Cardiac septum (tissue), 1 donor: ENCODE results near the gene HOGA1. TPM values are rescaled to one million over a fixed set of nuclear protein-coding genes. Genes with fewer than 3 reads are reported as not detected.

Experiments
- DNase-seq: peaks from one replicate; pipeline ENCODE4 v3.0.0-alpha.2; 2020; ENCODE audit warnings: low spot score
- intact Hi-C: fragments of 100-400 bp; cut with DNase I; formaldehyde crosslinking; loops from one replicate; pipeline ENCODE4 v1.14.0; 2022
- long read RNA-seq: library from polyadenylated mRNA; unstranded; transcript quantifications from one replicate; pipeline ENCODE4 v2.0.0, GENCODE V29; 2021
- total RNA-seq: library from RNA; stranded (reverse); fragmentation: NEBNext Ultra II Directional; extraction: Animal tissue kit (Norgen Biotek cat#: 25700); gene quantifications from one replicate; pipeline ENCODE4 v1.2.1, GENCODE V29; 2021
- donor health status: DM: no; HTN: no; CAD: no.

The HOGA1 gene
- total RNA-seq: 20.4 TPM
- long read RNA-seq, transcript HOGA1-203 (3 exons, 1,999 nt): minor isoform, 9 of 36 reads
- long read RNA-seq, transcript HOGA1-202 (7 exons, 2,488 nt): major isoform, 14 of 36 reads
- long read RNA-seq, partial matches to known transcripts: 7 of 36 reads
- long read RNA-seq, other reads (novel, unspliced or antisense): 6 of 36 reads

DNA sequence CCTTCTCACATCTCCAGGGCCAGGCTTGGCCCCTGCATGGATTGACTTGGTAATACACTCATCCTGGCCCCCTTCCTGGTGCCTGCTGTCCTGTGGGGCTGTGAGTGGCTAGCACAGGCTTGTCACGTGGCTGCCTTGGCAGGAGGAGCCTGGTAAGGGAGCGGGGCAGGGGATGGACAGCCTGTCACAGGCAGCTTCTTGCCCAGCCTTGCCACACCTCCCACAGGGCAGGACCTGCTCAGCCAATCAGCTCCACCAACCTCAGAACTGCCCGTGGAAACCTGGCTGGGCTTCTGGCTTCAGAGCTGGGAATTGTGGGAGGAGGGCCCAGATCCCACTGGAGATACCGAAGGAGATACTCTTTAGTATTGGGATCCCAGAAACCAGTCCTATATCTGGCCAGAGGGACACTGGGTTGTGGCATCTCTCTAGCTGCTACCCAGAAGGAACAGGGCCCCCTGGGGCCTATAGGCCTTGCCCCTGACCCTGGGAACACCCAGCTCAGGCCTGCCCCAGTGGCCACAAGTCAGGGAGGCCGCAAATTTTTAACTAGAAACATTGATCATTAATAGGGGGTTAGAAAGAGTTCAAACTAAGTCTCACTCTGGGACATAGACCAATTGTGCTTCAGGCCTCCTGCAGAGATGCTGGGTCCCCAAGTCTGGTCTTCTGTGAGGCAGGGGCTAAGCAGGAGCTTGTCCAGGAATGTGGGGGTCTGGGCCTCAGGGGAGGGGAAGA, at the start of gene HOGA1:
TSS of gene HOGA1 (plus strand) at position 330 of the 738 bp plus-strand sequence. CDS start at position 645, 315 bp downstream.
- intact Hi-C loops: no loop called here

DNA sequence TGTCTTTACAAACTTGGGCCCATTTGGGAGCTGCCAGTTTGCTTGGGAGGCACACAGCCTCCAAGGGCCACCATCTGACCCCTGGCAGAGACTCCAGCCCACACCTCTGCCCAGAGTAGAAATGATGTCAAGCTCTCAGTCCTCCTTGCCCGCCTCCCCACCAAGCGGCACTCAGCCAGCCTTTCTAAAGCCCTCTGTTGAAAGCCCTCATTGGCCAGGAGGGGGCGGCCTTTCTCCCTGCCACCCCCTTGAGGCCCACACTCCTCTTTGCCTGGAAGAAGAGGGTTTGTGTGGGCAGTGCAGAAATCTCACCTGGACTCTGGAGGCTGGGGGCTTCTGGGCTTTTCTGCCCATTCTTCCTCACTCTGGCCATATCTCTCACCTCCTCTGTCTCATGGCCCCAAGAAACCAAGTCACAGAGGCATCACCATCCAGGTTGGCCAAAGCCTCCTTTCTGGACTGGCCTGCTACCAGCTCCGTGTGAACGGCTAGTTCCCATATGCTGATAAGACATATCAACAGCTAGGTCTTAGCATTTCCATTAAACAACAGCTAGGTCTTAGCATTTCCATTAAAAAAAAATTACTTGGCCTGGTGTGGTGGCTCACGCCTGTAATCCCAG, 49.3 kb upstream of the HOGA1 start:
- intact Hi-C loops: no loop called here

More for the DNA sequence above, at the start of gene HOGA1:
- peak; percentile 92 for DNase-seq

DNA sequence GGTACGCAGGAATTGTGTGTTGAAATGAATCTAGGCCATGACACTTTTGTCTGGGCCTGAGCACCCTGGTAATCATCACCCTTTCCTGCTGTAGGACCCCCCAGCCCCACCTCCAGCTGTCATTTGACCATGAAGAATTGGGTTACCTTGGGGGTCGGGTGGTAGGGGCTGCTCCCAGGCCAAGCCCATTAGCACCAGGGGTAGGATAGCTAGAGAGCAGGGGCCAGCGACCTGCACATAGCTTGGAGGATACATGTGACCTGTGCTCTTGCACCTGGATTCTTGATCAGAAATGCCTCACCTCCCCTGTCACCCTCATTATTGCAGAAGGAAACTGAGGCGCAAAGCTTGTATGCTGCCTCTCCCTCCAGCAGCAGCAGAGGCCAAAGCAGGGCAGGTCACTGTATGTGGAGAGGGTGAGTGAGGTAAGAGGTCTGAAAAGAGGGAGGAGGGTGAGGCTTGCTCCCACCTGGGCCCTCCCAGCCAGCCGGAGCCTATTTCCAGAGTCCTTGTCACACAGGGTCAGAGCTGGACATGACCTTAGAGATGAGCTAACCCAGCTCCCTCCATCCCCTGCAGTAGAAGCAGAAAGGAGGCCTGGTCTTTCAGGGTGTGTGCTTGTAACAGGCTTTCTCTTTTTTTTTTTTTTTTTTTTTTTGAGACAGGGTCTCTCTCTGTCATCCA, 46.9 kb upstream of the HOGA1 start:
- intact Hi-C loops: no loop called here
- DNase-seq: no peak

More for the DNA sequence above, 49.3 kb upstream of the HOGA1 start:
- no peak for DNase-seq

DNA sequence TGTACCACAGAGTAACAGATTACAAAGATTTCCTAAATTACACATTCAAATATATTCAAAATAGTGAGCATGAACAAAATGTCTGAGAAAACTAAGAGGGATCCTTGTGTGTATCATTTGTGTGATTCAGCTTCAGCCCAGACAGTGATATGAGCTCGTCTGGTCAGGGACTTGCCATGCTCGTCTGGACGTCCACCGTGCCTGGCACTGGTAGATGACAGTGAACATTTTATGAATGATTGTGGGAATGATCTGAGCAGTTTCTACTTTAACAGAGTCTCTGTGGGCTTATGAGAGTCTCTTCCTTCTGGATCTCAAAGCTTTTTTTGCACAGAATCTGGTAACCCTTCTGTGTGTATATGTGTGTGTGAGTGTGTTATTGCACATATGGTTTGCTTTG, 45.8 kb upstream of the HOGA1 start:
- DNase-seq: peak; percentile 22
- intact Hi-C loops: no loop called here

DNA sequence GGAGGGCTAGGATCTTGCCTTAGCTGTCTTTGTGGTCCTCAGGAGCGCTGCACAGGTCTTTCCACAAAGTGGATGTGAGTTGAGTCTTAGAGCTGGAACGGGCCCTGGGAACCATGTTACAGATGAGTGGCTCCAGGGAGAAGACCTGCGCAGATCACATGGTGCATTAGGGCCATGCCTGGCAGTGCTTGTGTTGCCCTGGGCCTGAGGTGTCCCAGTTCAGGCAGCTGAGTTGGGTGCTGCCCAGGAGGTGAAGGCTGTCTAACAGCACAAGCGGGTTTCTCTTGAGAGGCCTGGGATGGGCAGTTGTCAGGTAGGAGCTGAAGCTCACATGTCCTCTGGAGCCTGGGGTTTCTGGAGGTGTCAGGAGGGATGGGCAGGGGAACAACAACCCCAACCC, 45.4 kb upstream of the HOGA1 start:
- intact Hi-C loops: no loop called here

DNA sequence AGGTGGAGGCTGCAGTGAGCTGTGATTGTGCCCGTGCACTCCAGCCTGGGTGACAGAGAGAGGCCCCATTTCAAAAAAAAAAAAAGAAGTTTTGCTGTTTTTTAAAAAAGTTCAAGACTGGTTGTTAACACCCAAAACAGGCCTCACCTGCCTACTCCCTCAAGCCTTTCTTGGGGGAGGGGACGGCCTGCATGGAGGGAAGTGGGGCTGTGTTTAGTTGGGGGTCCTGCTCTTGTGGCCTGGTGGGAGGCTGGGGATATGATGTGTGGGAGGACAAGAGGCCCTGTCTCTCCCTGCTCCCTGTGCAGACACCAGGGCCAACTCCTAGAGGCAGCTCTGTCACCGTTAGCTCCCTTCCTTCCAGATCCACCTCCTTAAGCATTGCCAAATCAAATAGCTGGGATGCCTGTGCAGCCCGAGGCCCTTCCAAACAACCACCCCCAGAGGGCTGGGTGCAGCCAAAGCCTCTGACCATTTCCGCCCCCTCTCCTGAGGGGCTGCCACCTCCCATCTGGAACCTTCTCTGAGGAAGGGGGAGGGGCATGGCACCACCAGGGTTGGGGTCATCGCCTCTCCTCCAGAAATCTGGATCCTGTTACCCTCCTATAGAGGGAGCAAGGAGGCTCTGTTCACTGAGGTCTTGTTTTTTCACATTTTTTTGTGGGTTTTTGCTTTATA, 44.5 kb upstream of the HOGA1 start:
- intact Hi-C loops: no loop called here
- peak; percentile 76 for DNase-seq

More for the DNA sequence above, 45.4 kb upstream of the HOGA1 start:
- no peak for DNase-seq

DNA sequence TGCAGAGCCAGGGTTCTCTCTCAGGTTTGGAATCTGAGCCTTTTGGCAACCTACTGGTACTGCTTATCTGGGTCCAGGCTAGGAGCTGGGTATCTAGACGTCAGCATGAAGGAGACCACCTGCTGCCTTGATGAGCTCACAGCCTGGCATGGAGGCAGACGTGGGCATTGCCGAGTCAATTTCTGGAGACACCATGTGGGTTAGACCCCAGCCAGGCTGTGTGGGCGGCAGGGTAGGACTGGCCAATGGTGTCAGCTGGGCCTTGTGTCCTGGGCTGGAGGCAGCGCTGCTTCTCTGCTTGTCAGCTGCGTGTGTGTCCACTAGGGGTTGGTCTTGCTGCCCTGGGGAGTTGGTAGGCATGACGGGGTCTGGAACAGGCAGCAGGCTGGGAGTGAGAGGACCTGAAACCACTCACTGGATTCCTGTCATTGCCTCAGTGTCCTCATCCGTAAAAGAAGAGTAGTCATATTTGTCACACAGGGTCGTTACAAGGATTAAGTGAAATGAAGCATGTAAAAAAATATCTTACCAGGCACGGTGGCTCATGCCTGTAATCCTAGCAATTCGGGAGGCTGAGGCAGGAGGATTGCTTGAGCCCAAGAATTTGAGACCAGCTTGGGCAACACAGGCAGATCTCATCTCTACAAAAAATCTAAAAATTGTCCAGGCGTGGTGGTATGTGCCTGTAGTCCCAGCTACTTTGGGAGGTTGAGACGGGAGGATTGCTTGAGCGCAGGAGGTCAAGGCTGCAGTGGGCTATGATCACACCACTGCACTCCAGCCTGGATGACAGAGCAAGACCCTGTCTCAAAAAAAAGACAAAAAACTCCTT, 43.3 kb upstream of the HOGA1 start:
- intact Hi-C loops: no loop called here
- peak; percentile 67 for DNase-seq

DNA sequence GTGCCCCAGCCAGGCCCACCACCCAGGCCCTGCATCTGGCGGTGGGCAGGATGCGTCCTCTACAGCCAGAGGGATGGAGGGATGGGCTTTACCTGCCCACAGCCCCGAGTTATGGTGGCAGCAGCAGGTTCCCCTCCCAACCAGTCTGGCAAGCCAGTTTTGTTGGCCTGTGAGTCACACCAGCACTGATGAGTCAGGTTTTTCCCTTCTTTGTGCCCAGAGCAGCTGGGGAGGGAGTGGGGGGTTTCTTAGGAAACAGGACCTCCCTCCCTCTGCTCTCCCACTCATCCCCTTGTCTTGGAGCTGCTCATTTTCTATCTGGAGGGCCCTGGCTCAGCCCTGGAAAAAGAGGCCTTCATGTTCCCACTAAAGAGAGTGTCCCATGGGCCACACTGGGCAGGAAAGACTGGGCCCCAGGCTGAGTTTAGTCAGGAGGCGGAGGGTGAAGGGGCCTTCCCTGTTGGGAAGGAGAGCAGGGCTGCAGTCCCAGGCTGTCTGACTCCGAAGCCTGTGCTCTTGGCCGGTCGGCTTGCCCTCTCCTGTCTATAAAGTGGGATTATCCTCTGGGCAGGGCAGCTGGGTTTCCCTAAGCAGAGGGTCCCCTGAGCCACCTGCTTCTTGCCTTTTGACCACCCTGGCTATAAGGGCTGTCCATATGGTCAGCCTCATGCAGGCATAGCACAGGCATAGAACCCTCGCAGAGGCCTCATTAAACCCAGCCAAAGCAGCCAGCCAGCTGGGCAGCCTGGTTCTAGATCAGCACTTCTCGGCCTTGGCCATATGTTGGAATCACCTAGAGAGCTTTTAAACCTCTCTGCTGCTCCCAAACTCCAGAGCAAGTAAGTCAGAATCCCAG, 41.8 kb upstream of the HOGA1 start:
- intact Hi-C loops: loop anchor here (2.0 kb wide), 1 partner anchor 44 kb away; the partner anchor contains the start of genes MMS19 and UBTD1

DNA sequence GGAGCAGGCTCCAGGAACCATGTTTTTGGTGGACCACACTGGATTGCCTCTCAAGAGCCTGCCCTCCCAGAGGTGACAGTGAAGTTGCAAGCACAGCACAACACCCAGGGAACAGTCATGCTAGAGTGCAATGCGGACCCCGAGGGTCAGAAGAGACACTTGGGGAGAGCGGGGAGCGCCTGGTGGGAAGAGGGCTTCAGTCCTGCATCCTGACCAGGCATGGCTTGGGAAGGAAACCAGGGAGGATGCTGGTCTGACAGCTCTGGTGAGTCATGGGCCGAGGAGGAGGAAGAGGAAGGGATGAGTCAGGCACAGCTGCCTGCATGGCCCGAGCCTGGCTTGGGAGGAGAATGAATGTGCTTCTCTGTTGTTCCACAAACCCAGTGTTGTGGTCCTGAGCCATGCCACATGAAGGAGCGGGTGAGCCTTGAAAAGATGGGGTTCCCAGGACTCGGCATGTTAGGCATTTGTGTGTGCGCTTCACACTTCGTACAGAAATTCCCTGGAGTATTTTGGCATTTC, 41.1 kb upstream of the HOGA1 start:
- intact Hi-C loops: loop anchor here (2.0 kb wide), 1 partner anchor 44 kb away; the partner anchor contains the start of genes MMS19 and UBTD1
- peak; percentile 94 for DNase-seq

More for the DNA sequence above, 41.8 kb upstream of the HOGA1 start:
- DNase-seq: peak; percentile 83

DNA sequence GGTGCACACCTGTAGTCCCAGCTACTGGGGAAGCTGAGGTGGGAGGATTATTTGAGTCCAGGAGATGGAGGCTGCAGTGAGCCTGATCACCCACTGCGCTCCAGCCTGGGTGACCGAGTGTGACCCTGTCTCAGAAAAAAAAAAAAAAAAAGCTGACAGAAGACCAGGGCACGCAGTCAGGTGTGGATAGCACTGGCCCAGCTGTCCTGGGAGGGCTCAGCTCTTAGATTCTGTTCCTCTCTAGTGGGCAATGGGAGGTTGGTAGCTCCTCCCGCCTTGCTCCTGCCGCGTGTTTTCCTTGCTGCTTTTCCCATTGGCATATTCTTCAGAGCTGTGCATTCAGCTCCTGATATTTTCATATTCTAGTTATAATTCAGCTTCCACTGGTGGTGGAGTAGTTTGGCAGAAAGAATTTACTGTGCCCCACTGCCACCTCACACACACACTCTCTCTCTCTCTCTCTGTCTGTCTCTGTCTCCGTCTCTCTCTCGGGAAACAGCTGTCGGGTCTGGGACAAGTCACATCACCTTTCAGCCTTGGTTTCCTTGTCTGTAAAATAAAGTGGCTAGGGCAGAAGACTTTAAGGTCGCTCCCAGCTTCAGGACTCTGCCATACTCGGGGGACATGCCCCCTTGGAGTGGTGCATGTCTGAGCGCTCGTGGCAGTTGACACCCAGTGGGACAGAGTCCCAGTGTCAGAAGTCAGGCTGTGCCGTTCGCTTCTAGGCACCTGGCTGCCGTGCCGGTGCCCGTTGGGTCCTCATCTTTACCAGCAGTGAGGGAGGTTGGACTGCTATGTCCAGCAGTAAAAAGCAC, 37.5 kb upstream of the HOGA1 start:
- DNase-seq: peak; percentile 41
- intact Hi-C loops: no loop called here

DNA sequence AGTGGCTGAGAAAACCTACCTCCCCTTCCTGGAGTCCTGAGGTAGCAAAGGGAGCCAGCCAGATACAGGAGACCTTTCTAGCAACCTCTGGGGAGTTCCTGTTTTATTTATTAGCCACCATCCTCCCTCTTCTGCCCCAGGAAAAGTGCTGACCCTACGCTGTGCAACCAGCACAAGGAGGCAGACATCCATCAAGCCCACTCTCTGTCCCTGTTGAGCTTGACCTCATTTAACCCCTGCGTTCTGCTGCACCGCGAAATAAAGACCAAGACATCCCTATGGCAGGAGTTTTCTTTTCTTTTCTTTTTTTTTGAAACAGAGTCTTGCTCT, 37.0 kb upstream of the HOGA1 start:
- intact Hi-C loops: no loop called here
- DNase-seq: no peak

DNA sequence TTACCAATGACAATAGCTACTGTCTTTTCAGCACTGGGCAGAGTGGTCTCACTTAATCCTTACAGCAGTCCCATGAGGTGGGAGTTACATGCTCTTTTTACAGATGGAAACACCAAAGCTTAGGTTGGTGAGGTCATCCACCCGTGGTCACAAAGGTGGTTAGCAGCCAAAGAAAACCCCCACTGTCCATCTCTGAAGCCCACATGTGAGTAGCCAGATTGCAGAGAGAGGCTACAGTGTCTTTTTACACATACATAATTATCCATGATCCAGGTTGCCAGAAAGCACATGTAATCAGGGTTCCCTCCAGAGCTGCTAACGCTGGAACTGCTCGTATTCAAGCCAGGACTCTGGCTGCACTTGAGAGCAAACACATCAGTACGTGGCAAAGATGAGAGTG, 36.2 kb upstream of the HOGA1 start:
- intact Hi-C loops: no loop called here
- peak; percentile 72 for DNase-seq

DNA sequence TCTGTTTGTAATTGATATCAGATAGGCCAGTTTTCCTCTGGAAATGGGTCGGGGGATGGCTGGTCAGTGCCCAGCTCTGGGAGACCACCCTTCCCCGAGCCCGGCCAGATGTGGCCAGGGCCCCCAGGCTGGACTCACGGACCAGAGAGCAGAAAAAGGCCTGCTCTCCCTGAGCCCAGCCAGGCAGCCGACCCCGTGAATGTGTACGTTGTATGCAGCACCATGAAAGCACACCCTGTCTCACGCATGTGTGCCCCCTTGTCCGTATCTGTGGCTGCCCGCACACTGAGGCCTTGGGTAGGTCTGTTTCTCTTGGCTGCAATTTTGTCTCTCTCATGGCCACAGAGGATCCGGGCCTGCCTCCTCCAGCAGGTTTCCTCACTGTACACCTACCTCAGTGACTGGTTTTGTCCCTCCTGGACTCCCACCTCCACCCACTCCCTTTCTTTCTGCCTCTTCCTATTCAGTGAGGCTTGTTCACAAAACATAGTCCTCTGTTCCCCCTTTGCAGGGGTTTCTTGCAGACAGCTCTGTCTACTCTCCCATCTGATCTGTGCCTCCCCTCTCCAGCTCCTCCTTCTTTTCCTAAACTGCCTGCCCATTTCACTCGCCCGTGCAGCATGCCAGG, 35.2 kb upstream of the HOGA1 start:
- DNase-seq: peak; percentile 50
- intact Hi-C loops: no loop called here

DNA sequence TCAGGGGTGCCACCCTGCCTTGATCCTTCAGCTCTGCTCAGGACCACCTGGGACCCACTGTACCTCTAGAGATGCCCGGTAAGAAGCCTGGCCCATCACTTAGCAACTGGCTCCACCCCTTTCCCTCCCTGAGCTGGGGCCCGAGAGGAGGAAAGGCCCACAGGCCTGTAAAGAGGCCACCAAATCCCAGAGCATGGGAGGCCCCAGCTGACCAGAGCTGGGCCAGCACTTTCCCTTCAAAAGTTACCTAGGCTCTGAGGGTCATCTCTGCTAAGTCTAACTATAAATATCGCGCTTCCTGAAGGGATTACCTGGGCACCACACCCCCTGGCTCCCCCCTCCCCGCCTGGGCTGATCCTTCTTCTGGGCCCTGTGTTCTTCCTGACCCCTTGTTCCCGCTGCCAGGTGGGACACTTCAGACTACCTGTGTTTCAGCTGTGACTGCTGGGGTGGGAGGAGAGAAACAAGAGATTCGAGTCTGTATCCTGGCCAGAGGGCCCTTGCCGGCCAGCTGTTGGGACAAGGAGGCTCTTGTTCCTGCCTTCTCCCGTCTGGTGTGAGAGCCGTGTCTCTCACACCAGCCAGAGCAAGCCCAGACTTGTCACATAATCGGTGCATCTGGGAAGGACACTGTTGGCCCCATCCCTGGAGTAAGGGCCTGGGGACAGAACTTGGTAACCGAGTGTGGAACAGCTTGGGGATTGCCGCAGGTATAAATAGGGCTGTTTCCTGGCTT, 34.4 kb upstream of the HOGA1 start:
- DNase-seq: peak; percentile 71
- intact Hi-C loops: loop anchor here (10.0 kb wide), 1 partner anchor 145 kb away; the partner anchor contains the start of gene RRP12

DNA sequence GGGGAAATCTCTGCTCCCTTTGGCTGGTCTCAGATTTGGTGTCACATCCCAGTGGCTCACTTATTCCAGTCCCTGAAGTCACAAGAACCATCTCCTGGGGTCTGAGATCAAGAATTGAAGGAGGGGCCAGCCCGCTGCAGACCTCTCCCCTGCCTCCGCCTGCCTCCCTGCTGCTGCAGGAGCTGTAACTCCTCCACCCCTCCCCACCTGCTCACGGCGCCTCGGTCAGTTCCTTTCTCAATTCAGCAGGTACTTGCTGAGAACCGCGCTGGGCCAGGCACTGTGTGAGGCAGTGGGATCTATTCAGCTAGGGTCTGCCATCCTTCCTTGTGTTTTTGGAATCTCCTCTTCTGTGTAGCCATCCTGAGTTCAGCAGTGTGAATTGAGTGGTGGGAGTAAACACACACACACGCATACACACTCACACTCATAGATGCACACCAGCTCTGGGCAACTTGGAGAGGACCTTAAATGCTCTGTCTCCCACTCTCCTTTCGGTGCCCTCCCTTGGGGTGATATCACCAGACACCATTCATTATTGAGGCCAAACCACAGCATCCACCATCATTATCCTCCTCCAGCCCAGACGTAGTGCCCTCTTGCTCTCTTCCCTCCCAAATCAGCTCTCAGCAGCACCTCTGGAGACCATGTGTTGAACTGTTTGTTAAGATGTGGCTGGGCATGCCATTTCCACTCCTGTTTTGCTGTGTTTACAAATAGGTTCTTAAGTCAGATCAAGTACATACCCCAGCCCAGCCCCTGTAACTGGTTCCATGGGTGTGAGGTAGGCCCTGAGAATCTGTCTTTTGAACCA, 33.6 kb upstream of the HOGA1 start:
- intact Hi-C loops: loop anchor here (10.0 kb wide), 1 partner anchor 146 kb away; the partner anchor contains the start of gene RRP12
- DNase-seq: peak; percentile 44
